AML-193 (cell line): ENCODE results near the gene CDC42BPA.

ENCODE experiments used
- DNase-seq, 2 experiments: peaks; one replicate each; lab custom pipeline; 2025; lab: John Stamatoyannopoulos, UW

Gene CDC42BPA

DNA sequence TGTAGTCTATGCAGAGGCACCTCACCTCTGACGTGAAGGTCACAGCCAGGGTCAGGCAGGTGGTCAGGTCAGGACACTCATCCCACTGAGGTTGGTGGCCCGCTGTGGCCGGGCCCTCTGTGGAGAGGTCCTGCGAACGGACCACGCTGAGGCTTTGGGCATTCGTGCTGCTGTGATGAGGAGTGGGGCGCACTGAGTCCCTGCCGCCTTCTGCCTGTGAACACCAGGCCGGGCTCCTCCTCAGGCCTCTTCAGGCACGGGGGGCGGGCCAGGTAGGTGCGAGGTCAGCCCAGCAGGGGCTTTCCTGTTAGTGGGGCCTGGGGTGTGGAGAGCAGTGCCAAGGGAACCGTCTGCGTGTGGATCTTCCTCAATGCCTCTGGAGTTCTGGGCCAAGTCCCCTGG, 339.2 kb downstream of the CDC42BPA start:
- no peak for DNase-seq

DNA sequence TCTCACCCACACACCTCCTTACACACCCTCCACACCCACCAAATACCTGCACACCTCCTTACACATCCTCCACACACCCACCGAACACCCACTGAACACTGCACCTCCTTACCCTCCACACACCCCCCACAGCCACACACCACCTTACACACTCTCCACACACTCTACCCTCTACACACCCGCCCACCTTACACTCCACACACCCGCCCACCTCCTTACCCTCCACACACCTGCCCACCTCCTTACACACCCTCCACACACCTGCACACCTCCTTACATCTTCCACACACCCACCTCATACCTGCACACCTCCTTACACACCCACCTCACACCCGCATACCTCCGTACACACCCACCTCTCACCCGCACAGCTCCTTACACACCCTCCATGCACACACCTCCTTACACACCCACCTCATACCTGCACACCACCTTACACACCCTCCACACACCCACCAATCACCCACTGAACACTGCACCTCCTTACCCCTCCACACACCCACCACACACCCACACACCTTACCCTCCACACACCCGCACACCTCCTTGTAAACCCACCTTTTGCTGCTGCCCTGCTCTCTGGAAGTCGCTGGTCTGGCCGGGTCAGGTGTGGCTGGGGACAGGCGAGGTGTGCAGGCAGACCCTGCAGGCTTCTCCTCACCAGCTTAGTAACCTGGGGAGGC, 339.7 kb downstream of the CDC42BPA start:
- DNase-seq: no peak

GRCh38 chr1:226977643-226978431, 340.5 kb downstream of the CDC42BPA start:
- no peak for DNase-seq

DNA sequence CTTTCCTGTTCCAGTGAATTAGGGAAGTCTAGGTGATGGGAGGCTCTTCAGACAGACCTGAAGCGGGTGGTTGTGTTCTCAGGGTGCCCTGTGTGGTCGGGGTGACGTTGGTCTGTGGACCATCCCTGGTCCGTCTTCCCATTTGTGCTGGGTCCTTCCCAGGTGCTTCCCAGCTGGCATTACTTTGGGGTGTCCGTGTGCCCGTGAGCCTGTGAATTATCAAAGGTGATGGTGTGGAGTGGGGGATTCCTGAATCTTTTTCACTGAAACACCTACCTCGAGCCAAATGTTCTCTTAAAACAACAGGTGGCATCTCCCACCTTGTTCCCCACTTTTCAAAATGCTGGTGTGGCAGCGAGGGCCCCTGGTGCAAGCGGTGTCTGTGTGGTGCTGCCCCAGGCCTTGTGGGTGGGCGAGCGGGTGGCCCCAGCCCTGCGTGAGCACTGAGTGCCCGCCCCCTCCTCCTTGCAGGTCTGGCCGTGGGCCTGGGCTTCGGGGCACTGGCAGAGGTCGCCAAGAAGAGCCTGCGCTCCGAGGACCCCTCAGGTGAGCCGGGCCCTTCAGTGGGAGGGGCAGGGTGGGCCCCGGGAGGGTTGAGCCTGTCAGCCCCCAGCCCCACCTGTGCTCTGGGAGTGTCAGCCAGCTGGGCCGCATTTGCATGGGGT, 341.2 kb downstream of the CDC42BPA start:
- DNase-seq: no peak

GRCh38 chr1:226976276-226976977, 341.9 kb downstream of the CDC42BPA start:
- DNase-seq: no peak

DNA sequence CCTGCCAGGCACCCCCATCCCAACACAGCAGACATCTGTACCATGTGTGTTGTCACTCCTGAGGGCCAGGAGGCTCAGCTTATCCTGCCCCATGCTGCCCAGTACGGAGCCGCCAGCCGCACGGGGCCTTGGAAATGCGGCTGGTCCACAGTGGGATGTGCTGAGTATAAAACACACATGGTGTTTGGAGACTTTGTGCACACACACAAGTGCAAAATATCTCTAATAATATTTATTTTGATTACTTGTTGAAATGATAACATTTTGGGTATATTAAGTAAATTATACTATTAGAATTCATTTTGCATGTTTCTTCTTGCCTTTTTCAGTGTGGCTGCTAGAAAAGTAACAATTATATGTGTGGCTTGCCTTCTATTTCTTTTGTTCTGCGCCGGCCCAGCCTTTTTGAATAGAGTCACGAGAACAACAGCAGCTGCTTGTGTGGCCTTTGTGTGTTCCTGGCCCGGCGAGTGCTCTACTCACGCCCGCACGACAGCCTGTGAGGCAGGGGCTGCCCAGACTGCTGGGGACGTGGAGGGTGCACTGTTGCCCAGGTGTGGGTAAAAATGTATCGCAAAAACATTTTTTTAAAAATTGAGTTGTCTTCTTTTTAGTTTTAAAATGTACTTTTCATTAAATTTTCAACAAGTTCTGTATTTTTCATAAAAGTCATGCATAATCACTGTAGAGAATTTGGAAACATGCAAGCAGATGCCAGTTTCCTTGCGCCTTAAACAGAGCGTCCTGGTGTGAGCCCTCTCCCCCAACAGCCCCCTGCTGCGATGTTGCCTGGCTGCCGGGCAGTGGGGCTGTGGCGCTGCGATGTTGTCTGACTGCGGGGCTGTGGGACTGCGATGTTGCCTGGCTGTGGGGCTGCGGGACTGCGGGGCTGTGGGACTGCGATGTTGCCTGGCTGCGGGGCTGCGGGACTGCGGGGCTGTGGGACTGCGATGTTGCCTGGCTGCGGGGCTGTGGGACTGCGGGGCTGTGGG, 342.7 kb downstream of the CDC42BPA start:
- DNase-seq: no peak

DNA sequence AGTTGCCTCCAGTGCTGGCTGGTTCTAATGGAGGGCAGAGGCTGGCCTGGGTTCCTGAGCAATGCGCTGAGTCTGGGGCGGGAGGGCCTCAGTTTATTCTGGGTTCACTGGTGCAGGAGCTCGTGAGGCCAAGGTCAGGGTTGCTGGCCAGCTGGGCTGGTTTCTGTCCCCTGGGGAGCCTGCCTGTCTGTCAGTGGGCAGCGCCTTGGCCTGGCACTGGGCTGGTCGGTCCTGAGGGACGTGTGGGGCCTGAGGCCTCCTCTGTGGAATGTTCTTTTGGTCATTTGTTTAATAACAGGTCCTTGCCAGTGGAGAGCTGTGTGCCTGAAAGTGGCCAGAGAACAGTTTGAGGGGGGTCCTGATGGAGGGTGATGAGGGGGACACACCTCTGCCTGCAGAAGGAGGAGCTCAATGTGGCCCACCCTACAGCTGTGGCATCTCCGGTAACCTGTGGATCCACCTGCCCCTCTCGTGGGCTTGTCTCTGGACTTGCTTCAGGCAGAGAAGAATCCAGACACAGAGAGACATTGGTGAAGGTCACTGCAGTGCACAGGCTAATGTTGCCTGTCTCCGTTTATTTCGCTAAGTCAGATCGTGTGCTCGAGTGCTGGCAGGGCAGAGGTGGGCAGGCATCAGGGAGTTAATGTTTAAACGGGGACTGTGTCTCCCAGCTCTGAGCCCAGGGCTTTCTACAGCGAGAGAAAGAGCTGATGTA, 343.6 kb downstream of the CDC42BPA start:
- no peak for DNase-seq

GRCh38 chr1:226973898-226974543, 344.3 kb downstream of the CDC42BPA start:
- DNase-seq: no peak

- DNase-seq: no peak
These were observed 344.9 kb downstream of the CDC42BPA start for GRCh38 chr1:226973371-226973897.

- DNase-seq: no peak
These were observed 345.4 kb downstream of the CDC42BPA start for GRCh38 chr1:226972931-226973330.

DNA sequence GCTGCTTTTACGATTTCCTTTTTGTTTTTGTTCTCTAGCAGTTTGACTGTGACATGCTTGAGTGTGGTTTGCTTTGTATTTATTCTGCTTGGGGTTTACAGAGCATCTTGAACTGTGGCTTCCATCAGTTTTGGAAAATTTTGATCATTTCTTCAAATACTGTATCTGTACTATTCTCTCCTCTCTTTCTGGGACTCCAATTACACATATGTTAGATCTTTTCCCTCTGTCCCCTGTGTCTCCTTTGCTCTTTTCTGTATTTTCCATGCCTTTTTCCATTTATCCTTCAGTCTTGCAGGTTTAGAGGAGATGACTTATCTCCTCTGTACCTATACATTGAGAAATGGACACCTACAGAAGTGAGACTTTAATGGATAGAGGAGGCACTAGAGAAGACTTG, 346.5 kb downstream of the CDC42BPA start:
- no peak for DNase-seq

DNA sequence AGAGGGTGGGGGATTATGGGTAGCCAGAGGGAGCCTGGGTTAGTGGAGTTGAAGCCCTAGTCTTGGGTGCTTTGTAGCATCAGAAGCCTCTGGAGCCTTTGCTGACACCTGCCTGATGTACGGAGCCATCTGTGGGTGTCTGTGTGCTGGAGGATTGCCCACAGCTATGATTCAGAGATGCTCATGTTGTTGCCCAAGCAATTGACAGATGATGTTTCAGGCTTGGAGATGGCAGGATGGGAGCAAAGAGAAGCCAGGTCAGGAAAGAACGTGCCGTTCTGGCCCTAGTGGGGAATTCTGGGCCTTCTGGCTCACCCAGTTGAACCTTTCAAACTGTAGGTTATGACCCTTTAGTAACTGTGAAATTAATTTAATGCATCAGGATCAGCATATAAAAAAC, 350.6 kb downstream of the CDC42BPA start:
- no peak for DNase-seq

GRCh38 chr1:226966683-226967082, 351.6 kb downstream of the CDC42BPA start:
- no peak for DNase-seq

- no peak for DNase-seq
These were observed 352.5 kb downstream of the CDC42BPA start for GRCh38 chr1:226965581-226966440.

- no peak for DNase-seq
These were observed 353.4 kb downstream of the CDC42BPA start for GRCh38 chr1:226964611-226965486.

DNA sequence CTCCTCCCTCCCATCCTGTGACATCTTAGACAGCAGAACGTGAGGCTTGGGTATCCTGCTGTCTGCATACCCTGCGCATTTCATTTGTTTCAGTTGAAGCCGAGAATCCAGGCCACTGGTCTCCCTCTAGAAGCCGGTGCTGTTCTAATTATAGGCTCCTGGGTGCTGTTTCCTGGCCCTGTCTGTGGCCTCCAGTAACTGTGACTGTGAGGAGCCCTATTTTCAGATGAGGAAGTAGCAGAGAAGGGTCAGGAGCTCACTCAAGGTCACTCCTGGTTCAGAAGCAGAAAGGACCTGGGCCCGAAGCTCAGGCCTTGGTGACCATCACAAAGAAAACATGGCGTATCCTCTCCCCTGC, 354.2 kb downstream of the CDC42BPA start:
- peak in 1 of 2 experiments; percentile 6 for DNase-seq
